ENCODE results near the gene VWF. TPM values are rescaled to one million over a fixed set of nuclear protein-coding genes. Genes with fewer than 3 reads are reported as not detected.

Gene VWF
- total RNA-seq, 1 experiment from 2014 or later = 0.41 TPM

DNA sequence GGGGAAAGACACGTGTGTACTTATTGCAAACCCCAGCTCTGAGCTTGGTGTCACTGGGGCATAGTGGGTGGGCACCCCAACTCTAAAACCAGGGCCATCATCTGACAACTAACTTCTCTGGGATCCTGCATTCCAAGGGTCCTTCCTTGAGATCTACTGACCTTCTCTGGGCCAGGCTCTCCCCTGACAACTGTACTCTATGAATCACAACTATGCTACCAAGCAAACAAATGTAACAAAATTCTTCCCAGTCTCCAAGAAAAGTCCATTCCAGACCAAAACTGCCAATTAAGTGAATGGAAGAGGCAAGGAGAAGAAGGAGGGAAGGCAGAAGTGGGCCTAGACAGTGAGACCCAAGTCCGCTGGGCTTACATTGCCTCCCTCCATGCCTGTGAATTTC lies 38.2 kb downstream of the VWF start:
- peak overlapping the region; percentile 72 for H3K27ac Mint-ChIP-seq (ENCODE audit: unreplicated experiment)
- no peak overlapping the region for H3K4me3 Mint-ChIP-seq (ENCODE audit: unreplicated experiment)
- BruUV-seq (replicated peaks) = no TSS peak
- Histone ChIP-seq H3K4me3 (ENCODE audit: low read depth, low read length) (no peak overlapping the region), H3K9me3 (no peaks in the 10 kb centered on the region), H3K27me3 (replicated peaks; ENCODE audit: control insufficient read depth, insufficient read depth, low read length) (no peaks in the 10 kb centered on the region), H3K4me1 (peaks cover 73% of the 10 kb centered on the region), H3K36me3 (ENCODE audit: control insufficient read depth, insufficient read depth, low read length) (no peaks in the 10 kb centered on the region)
- peaks cover 6% of the 10 kb centered on the region for H3K36me3 Mint-ChIP-seq (ENCODE audit: insufficient read depth, unreplicated experiment)
- TF ChIP-seq CTCF (IDR thresholded peaks at IDR 0.05; ENCODE audit: insufficient read depth in 1 of 2, low read depth in 1 of 2, low read length in 1 of 2, severe bottlenecking in 1 of 2, unreplicated experiment in 1 of 2) = no peak
- H3K9me3 Mint-ChIP-seq (ENCODE audit: unreplicated experiment) = no peaks in the 10 kb centered on the region
- H3K4me1 Mint-ChIP-seq (ENCODE audit: low read depth, unreplicated experiment) = peaks cover 41% of the 10 kb centered on the region
- ChIA-PET CTCF (interaction anchor here (0.6 to 1.2 kb wide), 3 partner anchors 17 to 109 kb away, joined by 3 to 4 read pairs (median 3); no protein-coding TSS in a partner anchor), POLR2A (no interaction called here)
- DNase-seq = no peak
- H3K27me3 Mint-ChIP-seq (ENCODE audit: insufficient read depth, unreplicated experiment) = no peaks in the 10 kb centered on the region
- intact Hi-C loops (cut with micrococcal nuclease; ENCODE audit: unreplicated experiment) = loop anchor here (5.0 kb wide), 1 partner anchor 96 kb away; no protein-coding TSS in a partner anchor

GRCh38 chr12:6085841-6086240 lies 38.6 kb downstream of the VWF start:
- intact Hi-C loops (cut with micrococcal nuclease; ENCODE audit: unreplicated experiment) = loop anchor here (5.0 kb wide), 1 partner anchor 96 kb away; no protein-coding TSS in a partner anchor
- no TSS peak for BruUV-seq (replicated peaks)
- peak overlapping the region; percentile 72 for H3K27ac Mint-ChIP-seq (ENCODE audit: unreplicated experiment)
- peaks cover 6% of the 10 kb centered on the region for H3K36me3 Mint-ChIP-seq (ENCODE audit: insufficient read depth, unreplicated experiment)
- ChIA-PET POLR2A (no interaction called here), CTCF (no interaction called here)
- Histone ChIP-seq H3K27me3 (replicated peaks; ENCODE audit: control insufficient read depth, insufficient read depth, low read length) (no peaks in the 10 kb centered on the region), H3K36me3 (ENCODE audit: control insufficient read depth, insufficient read depth, low read length) (no peaks in the 10 kb centered on the region), H3K4me3 (ENCODE audit: low read depth, low read length) (no peak overlapping the region), H3K9me3 (no peaks in the 10 kb centered on the region), H3K4me1 (peaks cover 72% of the 10 kb centered on the region)
- no peaks in the 10 kb centered on the region for H3K27me3 Mint-ChIP-seq (ENCODE audit: insufficient read depth, unreplicated experiment)
- no peak for DNase-seq
- H3K4me1 Mint-ChIP-seq (ENCODE audit: low read depth, unreplicated experiment) = peaks cover 41% of the 10 kb centered on the region
- H3K4me3 Mint-ChIP-seq (ENCODE audit: unreplicated experiment) = no peak overlapping the region
- TF ChIP-seq CTCF (IDR thresholded peaks at IDR 0.05; ENCODE audit: insufficient read depth in 1 of 2, low read depth in 1 of 2, low read length in 1 of 2, severe bottlenecking in 1 of 2, unreplicated experiment in 1 of 2) = no peak
- no peaks in the 10 kb centered on the region for H3K9me3 Mint-ChIP-seq (ENCODE audit: unreplicated experiment)

DNA sequence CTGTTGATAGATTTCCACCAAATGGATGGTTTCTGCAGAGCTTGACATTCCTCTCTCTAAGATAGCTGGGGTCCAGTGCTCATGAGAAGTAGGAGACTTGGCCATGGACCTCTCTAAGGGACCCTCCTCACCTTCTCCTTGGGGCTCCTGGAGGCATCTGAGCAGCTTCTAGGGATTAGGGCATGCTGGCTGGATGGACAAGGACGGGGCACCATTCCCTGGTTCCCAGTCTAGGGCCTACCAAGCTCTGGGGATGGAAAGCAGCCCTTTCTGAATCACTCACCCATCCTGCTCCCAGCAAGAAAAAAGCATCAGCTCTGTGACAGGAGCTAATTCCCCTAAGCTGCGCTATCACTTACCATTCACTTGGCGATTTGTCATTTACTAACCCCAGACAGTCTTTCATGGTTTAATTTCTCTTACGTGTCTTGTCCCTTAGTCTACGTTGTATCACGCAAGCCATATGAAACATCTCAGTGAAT lies 39.5 kb downstream of the VWF start:
- H3K36me3 Mint-ChIP-seq (ENCODE audit: insufficient read depth, unreplicated experiment) = peaks cover 6% of the 10 kb centered on the region

More for the DNA sequence above, 39.5 kb downstream of the VWF start:
- H3K9me3 Mint-ChIP-seq (ENCODE audit: unreplicated experiment) = no peaks in the 10 kb centered on the region
- H3K4me3 Mint-ChIP-seq (ENCODE audit: unreplicated experiment) = peak overlapping the region; percentile 44
- Histone ChIP-seq H3K4me3 (ENCODE audit: low read depth, low read length) (no peak overlapping the region), H3K4me1 (peaks cover 65% of the 10 kb centered on the region), H3K36me3 (ENCODE audit: control insufficient read depth, insufficient read depth, low read length) (no peaks in the 10 kb centered on the region), H3K27me3 (replicated peaks; ENCODE audit: control insufficient read depth, insufficient read depth, low read length) (no peaks in the 10 kb centered on the region), H3K9me3 (no peaks in the 10 kb centered on the region)
- no peak for TF ChIP-seq CTCF (IDR thresholded peaks at IDR 0.05; ENCODE audit: insufficient read depth in 1 of 2, low read depth in 1 of 2, low read length in 1 of 2, severe bottlenecking in 1 of 2, unreplicated experiment in 1 of 2)
- no peaks in the 10 kb centered on the region for H3K27me3 Mint-ChIP-seq (ENCODE audit: insufficient read depth, unreplicated experiment)
- DNase-seq = no peak
- ChIA-PET CTCF (interaction anchor here (0.6 to 1.9 kb wide), 9 partner anchors 14 to 226 kb away, joined by 3 to 28 read pairs (median 7); partner anchors contain the start of gene PLEKHG6), POLR2A (interaction anchor here (0.5 to 1.7 kb wide), 7 partner anchors 8 to 1839 kb away, joined by 3 to 16 read pairs (median 5); partner anchors contain the start of gene CD9)
- intact Hi-C loops (cut with micrococcal nuclease; ENCODE audit: unreplicated experiment) = loop anchor here (1.0 to 5.0 kb wide), 2 partner anchors 15 to 97 kb away; no protein-coding TSS in a partner anchor
- H3K27ac Mint-ChIP-seq (ENCODE audit: unreplicated experiment) = peak overlapping the region; percentile 92
- peaks cover 34% of the 10 kb centered on the region for H3K4me1 Mint-ChIP-seq (ENCODE audit: low read depth, unreplicated experiment)
- TSS peak; percentile 74 for BruUV-seq (replicated peaks)

Data from Caco-2 (cell line).